Astrocyte of the spinal cord (primary cell): Measurements from ENCODE around the gene GABPB2.

Experiments
- DNase-seq: peaks from one replicate; pipeline ENCODE4 v3.0.0; 2011; ENCODE audit warnings: low read depth, low spot score
- H3K4me3 ChIP-seq: 2 replicates; pipeline ENCODE4 v1.5.1; 2011; ENCODE audit warnings: low read depth, mild to moderate bottlenecking, low read length, moderate library complexity
- in situ Hi-C: cut with HindIII; loops from 2 replicates; pipeline ENCODE4 v1.10.0; 2017; ENCODE audit warnings: low sequenced_read_pairs
- TF ChIP-seq, protein P1 (sequence below): IDR thresholded peaks from 2 replicates; pipeline ENCODE4 v1.5.1; 2012; ENCODE audit warnings: low read depth, mild to moderate bottlenecking, low read length, inconsistent platforms

The GABPB2 gene

DNA sequence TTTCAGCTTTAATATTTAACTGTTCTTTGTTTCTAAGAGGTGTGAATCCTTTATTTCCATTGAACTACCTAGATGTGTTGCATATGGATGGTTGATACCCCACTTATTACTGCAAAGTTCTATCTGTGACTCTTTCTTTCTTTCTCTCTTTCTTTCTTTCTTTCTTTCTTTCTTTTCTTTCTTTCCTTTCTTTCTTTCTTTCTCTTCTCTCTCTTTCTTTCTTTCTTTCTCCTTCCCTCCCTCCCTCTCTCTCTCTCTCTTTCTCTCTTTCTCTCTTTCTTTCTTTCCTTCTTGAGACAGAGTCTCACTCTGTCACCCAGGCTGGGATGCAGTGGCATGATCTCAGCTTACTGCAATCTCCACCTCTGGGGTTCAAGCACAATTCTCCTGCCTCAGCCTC is 34.1 kb downstream of the GABPB2 start:
- in situ Hi-C loops, result no loop called here
- TF ChIP-seq, protein P1, sequence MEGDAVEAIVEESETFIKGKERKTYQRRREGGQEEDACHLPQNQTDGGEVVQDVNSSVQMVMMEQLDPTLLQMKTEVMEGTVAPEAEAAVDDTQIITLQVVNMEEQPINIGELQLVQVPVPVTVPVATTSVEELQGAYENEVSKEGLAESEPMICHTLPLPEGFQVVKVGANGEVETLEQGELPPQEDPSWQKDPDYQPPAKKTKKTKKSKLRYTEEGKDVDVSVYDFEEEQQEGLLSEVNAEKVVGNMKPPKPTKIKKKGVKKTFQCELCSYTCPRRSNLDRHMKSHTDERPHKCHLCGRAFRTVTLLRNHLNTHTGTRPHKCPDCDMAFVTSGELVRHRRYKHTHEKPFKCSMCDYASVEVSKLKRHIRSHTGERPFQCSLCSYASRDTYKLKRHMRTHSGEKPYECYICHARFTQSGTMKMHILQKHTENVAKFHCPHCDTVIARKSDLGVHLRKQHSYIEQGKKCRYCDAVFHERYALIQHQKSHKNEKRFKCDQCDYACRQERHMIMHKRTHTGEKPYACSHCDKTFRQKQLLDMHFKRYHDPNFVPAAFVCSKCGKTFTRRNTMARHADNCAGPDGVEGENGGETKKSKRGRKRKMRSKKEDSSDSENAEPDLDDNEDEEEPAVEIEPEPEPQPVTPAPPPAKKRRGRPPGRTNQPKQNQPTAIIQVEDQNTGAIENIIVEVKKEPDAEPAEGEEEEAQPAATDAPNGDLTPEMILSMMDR, result no peak
- no peak overlapping the region for H3K4me3 ChIP-seq
- no peak for DNase-seq

DNA sequence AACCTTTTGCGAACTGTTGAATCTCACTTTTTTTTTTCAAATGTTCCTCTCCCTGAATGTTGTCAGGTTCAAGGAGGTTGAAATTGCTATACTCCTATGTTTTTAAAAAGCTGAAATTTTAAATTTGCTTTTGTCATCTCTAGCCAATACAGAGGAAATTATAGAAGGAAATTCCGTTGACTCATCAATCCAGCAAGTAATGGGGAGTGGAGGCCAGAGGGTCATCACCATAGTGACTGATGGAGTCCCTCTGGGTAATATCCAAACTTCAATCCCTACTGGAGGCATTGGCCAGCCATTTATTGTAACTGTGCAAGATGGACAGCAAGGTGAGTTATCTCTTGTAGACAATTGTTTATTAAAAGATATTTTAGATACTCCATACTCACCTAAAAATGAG is 36.3 kb downstream of the GABPB2 start:
- no peak overlapping the region for H3K4me3 ChIP-seq
- TF ChIP-seq, protein P1, result no peak
- peak; percentile 52 for DNase-seq
- in situ Hi-C loops, result no loop called here

DNA sequence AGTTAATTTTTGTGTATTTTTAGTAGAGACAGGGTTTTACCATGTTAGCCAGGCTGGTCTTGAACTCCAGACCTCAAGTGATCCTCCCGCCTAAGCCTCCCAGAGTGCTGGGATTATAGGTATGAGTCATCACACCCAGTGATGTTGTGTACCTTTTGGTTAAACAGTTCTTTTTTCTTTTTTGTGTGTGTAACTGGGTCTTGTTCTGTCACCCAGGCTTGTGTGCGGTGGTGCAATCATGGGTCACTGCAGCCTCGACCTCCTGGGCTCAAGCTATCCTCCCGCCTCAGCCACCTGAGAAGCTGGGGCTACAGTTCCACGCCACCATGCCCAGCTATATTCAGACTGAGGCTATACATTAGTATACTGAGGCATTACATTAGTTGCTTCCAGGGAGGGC is 37.8 kb downstream of the GABPB2 start:
- TF ChIP-seq, protein P1, result no peak
- no peak overlapping the region for H3K4me3 ChIP-seq
- in situ Hi-C loops, result no loop called here
- DNase-seq, result no peak

DNA sequence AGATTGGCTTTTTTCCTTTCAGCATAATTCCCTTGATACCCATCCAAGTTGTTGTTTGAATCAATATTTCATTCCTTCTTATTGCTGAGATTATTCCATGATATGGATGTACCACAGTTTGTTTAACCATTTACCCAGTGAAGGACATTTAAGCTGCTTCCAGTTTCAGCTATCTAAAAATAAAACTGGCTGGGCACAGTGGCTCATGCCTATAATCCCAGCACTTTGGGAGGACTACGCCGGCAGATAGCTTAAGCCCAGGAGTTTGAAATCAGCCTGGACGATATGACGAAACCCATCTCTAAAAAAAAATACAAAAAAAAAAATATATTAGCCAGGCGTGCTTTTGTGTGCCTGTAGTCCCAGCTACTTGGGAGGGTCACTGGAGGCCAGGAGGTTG is 43.3 kb downstream of the GABPB2 start:
- no peak for DNase-seq
- no peak overlapping the region for H3K4me3 ChIP-seq
- in situ Hi-C loops, result no loop called here
- TF ChIP-seq, protein P1, result no peak

DNA sequence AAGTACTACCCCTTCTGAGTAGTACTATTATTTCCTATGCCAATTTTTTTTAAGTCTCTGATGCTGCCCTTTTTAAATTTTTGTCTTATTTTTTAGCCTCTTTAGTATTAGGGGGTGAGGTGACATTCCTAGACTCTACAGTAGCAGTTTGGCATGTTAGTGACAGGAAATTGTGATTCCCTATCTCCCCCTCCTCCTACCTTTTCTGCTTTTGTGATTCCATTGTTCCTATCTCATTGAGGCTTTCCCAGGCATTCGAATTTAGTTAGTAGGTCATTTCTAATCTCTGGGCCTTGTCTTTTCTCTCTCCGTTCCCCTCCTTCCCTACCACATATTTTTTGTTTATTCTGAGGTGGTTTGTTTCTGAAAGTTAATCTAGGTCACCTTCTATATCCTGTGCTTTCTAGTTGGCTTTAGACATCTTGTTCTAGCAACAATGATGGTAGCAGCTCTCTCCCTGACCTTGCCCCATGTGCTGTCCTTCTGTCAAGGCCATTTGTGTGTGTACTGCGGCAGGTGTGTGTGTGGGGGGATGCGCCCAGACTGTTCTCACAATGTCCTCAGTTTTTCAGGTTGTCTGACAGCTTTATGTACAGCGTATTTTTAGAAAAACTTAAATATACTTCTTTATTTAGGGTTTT is 54.3 kb downstream of the GABPB2 start:
- in situ Hi-C loops, result no loop called here
- no peak for DNase-seq
- no peak overlapping the region for H3K4me3 ChIP-seq
- TF ChIP-seq, protein P1, result no peak

DNA sequence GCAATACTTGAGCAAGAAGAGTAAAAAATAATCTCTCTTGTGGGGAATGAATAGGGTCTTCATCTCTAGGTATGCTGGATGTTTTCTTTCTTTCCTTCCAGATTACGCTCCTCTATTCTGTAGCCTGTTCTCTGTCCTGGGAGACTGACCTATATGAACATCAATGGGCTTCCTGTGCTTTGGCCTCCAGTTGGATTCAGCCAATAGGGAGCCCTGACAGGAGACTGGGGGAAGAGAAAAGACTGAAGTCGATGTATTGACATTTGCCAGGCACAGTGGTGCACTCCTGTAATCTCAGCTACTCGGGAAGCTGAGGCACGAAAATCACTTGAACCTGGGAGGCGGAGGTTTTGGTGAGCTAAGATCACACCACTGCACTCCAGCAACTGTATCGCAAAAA is 58.2 kb downstream of the GABPB2 start:
- TF ChIP-seq, protein P1, result no peak
- no peak for DNase-seq
- in situ Hi-C loops, result no loop called here
- no peak overlapping the region for H3K4me3 ChIP-seq
